GM21367 (cell line): ENCODE data around the gene RNU6-7.
A peak's percentile ranks its signal among the peaks of the same experiment; 100 is the strongest.

ENCODE experiments used
- ATAC-seq: cut with Tn5 transposase; IDR thresholded peaks from one replicate; pipeline ENCODE4 v1.9.1; 2021; ENCODE audit not compliant: unreplicated experiment

RNU6-7 gene

DNA sequence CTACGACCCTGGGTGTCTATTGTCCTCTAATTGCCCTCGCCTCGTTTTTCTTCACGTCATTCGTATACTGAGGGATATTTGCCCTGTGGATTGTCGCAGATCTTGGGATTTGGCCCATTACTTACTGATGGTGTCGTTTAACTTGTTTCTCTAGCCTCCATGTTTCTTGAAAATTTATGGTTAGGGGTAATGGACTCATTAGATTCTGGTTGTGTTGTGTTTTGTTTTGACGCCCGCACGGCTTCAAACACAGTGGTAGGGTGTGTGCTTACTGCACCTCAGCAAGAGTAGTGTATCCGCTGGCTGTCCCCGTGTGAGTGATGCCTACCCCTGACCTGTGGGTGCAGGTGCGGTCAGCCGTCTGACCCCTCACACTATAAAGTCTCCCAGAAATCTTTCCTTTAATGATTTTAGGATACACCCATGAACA lies 2.1 kb downstream of the RNU6-7 start:
- no peak for ATAC-seq

DNA sequence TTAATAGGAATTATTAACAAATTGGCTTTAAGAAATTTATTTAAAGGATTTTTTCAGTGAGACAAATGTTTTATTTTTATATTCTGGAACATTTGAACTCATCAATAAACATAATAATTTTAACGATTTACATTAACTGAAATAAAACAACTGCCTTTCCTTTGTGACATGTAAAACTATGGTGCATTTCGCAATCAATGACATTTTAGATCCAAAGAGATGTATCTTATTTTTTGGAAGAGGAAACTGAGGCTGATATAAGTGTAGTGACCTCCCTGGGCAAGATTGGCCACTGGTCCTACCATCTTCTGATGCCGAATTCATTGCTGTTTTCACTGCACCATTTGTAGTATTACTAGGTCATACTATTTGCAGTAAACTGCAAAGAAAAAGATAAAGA lies 3.7 kb downstream of the RNU6-7 start:
- ATAC-seq, result no peak

DNA sequence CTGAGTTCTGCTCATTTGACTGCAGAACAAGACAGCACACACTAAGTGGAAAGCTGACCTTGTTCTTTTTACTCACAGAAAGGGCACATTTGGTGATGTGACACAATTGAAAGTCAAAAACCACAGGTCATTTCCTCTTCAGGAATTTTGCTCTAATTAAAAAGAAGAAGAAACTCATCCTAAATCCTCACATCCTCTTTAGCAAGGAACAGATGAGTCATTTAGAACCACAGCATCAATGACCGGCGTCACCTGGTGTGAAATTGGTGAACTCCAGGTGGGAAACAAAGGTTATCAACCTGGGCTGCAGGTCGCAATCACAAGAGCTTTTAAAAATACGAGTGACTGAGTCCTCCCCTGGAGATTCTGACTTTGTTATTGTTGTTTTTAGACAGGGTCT lies 4.1 kb downstream of the RNU6-7 start:
- ATAC-seq, result peak; percentile 24

DNA sequence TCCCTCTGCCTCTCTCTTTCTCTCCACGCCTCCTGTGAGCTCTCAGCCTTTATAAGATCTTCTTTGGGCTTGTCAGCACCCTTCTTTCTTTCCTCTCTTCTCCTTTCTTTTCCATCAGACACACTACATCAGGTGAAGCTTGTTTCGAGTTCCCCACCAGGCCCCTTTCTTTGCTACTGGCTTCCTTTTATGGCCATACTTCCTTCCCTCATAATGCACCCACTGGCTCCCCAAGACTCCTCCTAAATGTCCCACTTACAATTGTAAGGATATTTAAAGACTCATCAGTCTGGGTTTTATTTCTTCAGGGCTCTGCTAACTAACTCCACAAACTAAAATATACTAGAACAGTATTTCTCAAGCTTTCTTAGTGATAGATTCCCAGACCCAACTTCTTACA lies 4.7 kb downstream of the RNU6-7 start:
- no peak for ATAC-seq

DNA sequence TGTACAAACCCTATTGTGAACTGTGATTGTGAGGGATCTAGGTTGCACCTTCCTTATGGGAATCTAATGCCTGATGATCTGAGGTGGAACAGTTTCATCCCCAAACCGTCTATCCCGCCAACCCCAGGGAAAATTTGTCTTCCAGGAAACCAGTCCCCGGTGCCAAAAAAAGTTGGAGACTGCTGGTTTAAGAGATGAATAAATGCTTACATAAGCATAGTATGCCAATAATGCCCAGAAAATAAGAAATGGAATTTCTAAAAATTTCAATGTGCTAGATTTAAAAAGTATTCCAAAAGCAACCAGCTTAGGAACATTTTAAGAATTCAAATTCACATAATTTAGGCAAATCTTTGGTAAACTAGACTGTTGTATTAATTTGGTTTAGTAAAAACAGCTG lies 6.6 kb downstream of the RNU6-7 start:
- no peak for ATAC-seq

DNA sequence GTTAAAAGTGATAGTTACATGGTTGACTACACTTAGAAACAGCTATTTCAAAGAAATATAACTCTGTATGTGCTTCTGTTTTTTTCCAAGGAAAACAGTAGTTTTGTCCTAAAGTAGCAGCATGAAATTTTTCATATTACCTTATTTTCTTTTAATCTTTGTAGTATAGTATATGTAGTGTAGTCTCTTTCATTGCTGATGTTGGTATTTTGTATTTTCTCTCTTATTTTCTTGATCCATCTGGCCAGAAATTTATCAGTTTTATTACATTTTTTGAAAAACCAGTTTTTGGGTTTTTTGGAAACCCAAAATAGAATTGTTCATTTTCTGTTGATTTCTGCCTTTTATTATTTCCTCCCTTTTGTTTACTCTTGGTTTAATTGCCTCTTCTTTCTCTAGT lies 7.6 kb downstream of the RNU6-7 start:
- ATAC-seq, result no peak

DNA sequence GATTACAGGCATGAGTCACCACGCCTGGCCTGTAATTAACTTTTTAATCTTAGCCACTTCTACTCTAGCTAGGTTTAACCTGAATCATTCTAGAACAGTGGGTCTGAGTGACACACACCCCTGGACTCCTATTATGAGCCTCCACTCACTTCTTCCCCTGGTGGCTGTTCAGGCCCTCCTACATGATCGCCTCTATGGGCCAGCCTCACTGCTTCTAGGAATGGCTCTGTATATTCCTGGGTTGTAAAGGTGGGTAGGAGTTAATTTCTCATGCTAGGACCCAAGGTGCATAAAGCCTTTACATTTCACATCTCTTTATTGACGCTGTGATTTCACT lies 9.2 kb downstream of the RNU6-7 start:
- no peak for ATAC-seq

DNA sequence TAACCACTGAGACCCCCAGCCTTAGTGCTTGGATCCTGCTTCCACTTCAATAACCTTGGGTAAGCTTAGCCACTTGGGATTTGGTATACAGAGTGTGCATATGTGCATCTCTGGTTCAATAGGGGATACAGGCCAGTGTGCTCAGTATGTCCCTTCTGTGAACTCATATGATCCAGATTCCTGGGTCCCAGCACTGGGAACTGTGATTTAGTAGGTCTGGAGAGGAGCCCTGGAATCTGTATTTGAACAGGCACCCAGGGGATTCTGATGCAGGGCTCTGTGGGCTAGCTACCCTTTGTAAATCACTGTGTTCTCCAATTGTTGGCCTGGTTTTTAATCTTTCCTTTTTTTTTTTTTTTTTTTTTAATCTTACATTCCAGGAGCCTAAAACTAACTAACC lies 11.0 kb downstream of the RNU6-7 start:
- no peak for ATAC-seq

DNA sequence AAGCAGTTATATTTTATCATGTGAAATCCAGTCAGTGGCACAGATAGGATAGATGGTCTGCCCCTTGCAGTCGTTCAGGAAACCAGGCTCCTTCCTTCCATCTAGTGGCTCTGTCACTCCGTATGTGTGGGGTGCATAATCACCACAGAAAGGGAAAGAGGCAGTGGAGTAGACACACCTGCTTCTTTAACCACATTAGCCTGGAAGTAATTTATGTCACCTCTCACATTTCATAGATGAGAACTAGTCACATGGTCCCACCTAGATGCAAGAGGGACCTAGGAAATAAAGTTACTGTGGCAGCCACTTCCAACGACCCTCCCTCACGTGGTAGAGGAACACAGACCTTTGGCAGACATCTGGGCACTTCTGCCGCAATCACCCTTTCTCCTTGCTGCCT lies 15.5 kb downstream of the RNU6-7 start:
- no peak for ATAC-seq

DNA sequence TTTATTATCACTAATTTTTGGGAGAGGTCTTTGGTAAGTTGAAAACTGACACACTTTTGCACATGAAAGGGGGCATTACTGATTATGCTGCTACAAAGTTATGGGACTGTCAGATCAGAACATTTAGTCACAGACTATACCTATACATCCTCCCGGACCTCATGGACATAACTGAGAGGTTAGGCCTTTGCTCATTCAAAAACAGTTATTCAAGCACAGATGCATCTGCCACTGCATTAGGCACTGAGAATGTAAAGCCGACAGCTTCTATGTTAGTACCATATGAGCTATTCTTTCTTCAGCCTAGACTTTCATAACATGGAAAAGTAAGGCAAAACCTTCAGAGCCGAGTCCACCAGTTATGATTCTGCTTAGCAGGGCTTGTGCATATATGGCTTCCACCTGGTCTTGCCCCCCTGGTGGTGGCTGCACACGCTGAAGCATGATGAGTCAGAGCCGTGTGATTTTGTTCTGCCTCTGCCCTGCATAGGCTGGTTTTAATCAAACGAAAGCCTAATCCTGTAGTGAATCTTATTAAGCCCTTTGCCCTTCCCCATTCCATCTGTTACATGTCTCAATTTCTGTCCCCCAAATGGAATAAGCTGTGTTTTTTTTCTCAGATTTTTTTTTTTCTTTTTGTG lies 23.0 kb downstream of the RNU6-7 start:
- ATAC-seq, result no peak

DNA sequence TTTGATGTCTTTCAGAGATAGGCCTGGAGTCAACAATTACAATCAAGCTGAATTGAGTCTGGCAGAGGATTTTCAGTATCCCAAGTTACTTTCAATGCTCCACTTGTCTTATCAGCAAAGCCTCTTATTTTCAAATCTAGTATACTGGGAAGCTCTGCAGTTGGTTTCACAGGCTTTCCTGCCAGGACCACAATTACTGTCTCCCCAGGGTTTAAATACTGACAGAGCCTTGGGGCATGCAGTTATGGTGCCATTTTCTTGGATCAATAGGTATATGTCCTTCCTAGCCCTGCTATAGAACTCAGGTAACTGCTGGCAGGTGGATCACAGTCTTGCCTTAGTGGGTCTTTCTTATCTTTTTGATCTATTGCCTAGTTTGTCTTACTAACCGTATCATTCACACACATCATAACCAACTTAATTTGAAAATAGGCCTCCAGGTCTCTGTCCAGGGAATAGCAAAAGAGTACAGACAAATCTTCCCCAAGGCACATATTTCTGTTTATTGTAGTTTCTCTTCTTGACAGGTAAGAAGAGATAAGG lies 23.6 kb downstream of the RNU6-7 start:
- ATAC-seq, result no peak

DNA sequence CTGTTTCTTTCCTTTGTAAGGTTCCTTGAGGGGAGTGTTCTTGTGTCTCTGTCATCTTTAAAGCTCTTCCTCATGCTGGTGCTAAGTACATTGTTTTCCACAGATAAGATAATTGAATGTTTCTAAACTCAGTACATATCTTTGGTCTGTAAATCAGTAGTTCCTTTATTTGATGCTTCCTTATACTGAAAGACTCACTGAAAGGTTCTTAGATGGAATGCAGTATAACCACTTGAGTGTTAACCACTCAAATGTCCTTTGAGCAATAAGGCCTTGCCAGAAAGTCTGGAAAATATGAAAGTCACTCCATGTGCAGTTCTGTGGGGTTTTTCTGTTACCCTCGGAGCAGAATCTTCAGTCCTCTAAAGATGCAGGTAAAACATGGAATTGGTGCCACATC lies 24.2 kb downstream of the RNU6-7 start:
- ATAC-seq, result no peak

DNA sequence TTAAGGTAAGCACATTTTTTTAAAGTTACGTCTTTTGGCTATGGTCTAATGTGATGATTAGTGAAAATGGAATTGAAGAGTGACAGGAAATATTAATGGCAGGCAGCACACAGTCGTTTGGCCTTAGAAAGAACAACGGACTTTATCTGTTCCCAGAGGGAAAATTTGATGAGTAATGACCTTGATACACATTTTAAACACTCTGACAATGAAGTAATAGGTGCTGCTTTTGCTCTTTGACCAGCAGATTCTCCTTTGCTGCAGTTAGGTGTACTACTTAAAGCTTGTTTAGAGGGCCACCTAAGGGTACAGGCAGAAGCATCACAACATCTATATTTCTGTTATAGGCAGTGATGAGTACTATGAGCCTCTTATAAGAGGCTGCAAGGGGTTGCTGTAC lies 28.3 kb downstream of the RNU6-7 start:
- no peak for ATAC-seq

DNA sequence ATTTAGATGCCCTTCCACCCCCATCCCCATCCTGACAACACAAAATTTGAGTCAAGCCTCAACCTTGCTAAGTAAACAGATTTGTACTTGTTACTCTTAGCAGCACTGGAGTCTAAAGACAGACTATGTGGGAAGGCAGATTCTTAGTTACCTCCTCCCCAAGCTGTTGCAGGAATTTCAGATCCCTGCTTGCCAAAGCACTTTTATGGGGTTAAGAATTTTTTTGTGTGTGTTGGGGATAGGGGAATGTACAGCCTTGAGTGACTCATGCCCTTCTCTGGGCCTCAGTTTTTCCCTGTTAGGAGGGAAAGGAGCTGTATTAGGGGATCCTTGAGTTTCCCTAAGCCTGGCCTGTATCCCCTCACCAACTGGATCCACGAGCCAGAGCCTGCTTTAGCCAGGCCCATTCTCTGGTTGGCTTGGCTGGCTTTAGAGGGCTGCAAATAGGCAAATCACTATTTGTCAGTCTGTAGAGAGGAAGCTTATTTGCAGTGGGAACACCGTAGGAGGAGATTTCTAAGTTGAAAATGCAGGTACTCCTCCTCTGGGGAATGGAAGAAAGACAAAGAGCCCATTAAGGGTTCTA lies 28.9 kb downstream of the RNU6-7 start:
- ATAC-seq, result no peak

DNA sequence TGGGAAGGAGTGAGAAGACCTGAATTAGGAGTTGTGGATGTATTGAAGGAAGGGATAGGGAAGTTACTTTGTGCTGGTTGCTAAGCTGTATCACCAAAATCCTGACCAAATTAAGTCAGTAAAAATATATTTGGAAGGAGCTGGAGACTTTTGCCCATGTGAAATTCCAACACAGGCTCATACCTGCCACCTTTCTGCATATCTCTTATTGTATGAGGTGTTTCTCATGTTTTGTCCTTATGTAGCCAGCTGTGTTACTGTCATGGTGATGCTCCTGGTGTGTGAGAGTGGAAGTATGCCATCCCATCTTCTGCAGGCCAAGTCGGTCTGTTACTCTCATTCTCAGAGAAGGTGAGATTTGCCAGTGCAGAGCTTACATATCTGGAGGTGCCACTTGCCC lies 30.6 kb downstream of the RNU6-7 start:
- ATAC-seq, result no peak

DNA sequence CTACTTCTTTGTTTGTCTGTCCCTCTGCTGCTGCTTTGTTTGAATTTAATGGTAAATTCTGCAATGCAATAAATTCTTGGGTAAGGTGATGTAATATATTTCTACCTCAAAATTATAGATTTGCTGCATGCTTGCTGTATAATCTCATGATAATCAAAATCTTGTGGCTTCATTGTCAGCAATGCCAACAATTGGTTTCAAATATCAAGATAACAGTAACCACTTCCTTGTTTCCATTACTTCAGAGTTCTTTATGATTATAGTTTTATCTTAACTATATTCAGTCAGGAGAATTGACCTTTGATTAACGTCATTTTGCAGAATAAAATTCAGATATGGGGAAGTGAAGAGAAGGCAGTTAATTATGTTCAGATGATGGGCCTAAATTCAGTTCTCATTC lies 31.4 kb downstream of the RNU6-7 start:
- ATAC-seq, result no peak

DNA sequence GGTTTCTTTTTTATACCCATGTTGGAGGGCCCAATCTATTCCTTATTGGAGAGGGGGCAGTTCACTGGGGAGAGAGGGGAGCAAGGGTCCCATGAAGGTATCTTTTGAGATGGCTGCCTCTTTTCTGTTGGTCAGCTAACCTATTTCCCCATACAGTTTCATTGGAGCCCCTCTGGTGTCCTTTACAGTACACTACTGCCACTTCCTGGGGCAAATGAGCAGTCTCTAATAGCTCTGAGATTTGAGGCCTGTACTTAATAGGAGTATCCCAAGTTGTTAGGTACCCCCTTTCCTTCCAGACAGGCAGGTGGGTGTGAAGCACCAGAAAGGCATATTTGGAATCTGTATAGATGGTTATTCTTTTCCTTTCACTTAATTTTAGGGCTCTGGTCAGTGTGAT lies 42.6 kb downstream of the RNU6-7 start:
- no peak for ATAC-seq

DNA sequence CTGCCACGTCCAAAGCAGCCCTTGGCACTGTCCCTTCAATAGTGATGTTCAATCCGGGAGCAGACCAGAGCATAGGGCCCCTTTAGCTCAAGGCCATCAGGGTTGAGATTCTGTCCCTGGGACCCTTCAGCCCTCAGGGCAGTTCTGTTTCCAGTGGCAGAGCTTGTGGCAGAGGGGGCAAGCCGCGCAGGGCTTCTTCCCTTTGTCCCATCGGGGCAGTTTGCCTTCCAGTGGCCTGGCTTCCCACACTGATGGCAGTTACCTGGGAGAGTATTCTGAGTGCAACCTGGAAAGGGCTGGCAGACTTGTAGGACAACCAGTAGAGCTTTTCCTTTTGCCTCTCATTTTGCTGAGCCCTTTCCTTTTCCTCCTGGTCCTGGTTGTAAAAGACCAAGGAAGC lies 44.9 kb downstream of the RNU6-7 start:
- no peak for ATAC-seq

DNA sequence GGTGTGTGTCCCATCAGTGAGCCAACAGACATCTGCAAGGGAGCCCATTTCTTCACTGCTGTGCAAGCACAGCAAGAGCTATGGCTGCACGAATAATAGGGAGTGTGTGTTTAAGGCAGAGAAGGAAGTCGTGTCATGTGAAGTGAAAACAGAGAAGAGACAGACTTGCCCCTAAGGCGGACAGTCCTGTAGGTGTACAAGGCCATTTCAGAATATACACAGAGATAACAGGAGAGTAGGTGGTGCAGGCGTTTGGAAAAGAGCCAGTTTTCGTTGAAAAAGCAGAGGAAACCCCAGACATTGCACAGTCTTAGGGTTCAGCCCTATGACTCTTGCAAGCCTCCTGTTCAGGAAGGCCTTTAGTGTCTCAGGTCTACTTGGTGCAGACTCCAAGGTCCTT lies 47.5 kb downstream of the RNU6-7 start:
- ATAC-seq, result no peak

DNA sequence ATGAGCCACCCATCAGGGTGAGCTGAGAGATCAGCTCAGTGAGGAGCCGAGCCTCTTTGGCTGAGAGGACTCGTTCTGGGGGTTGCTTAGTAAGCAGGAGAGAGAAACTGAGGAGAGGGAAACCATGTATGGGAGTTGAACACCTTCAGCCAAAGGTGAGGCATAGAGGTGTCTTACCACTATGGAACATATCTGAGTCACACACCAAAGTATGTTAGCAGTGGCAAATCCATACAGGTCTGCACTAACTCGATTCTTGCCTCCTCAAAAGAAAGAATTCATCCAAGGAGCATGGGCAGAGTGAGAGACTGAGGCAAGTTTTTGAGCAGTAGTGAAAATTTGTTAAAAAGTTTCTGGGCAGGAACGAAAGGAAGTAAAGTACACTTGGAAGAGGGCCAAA lies 47.9 kb downstream of the RNU6-7 start:
- no peak for ATAC-seq

DNA sequence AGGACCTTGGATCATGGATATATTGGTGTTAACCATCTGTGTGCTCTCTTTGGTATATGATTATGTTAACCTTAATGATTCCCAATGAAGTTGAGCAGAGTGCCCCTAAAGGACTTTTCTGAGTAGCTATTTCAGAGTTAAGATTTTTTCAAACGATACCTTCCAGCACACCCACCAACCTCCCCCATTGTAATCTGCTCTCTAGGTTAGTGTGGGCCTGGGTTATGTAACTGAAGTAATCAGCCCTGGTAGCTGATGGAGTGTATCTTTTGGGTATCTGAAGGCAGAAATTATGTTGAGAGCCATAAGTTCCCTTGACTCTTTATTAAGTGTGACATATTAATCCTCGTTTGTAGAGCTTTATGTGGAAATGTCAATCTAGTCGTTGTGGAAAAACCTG lies 48.8 kb downstream of the RNU6-7 start:
- ATAC-seq, result no peak

DNA sequence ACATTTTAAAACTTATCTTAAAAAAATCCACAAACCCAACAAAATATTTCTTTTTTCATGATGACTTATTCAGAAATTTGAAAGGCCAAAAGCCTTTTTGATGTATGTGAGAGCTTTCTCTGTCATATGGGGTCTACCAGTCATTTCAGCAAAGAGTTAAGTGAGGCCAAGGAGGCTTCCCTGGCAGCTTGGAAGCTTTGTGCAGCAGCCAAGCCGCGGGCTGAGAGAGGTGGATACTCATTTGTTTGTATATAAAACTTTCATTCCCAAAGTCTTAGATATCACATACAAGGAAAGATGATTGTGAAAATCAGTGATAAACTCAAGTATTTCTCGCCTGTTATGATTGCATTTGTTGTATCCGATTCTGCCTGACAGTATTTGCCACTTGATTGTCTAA lies 49.7 kb downstream of the RNU6-7 start:
- no peak for ATAC-seq
